RWPE2 (cell line): ENCODE data around the gene RAI14.

ENCODE experiments used
- ATAC-seq: fragments of 200-7000 bp; cut with Tn5 transposase; 3 replicates; pipeline ENCODE4 v1.9.1; 2021; ENCODE audit warnings: low read depth
- DNase-seq: peaks from one replicate; pipeline ENCODE4 v3.0.0-alpha.2; 2020; ENCODE audit warnings: low spot score
- H3K27ac ChIP-seq: fragments of 450-650 bp; 2 replicates; pipeline ENCODE4 v1.5.1; 2017; ENCODE audit warnings: mild to moderate bottlenecking; ENCODE audit not compliant: poor library complexity, severe bottlenecking
- H3K27me3 ChIP-seq: fragments of 250-450 bp; sonication (Bioruptor Pico); 2 replicates; pipeline ENCODE4 v1.5.1; 2021; ENCODE audit warnings: mild to moderate bottlenecking, moderate library complexity; ENCODE audit not compliant: insufficient read depth, poor library complexity, severe bottlenecking
- H3K36me3 ChIP-seq: fragments of 250-450 bp; sonication (Bioruptor Pico); 2 replicates; pipeline ENCODE4 v1.5.1; 2020; ENCODE audit warnings: low read depth, mild to moderate bottlenecking, moderate library complexity
- H3K4me1 ChIP-seq: fragments of 250-450 bp; sonication (Bioruptor Pico); 2 replicates; pipeline ENCODE4 v1.5.1; 2021; ENCODE audit warnings: mild to moderate bottlenecking, moderate library complexity; ENCODE audit not compliant: insufficient read depth, poor library complexity, severe bottlenecking
- H3K4me3 ChIP-seq: fragments of 250-450 bp; sonication (Bioruptor Pico); 2 replicates; pipeline ENCODE4 v1.5.1; 2021; ENCODE audit warnings: mild to moderate bottlenecking, moderate library complexity; ENCODE audit not compliant: severe bottlenecking
- H3K9me3 ChIP-seq: fragments of 250-450 bp; sonication (Bioruptor Pico); 2 replicates; pipeline ENCODE4 v1.5.1; 2021; ENCODE audit warnings: mild to moderate bottlenecking, moderate library complexity; ENCODE audit not compliant: severe bottlenecking
- TF ChIP-seq, protein P1 (sequence below): fragments of 450-650 bp; IDR thresholded peaks from one replicate; pipeline ENCODE4 v1.5.1; 2017; ENCODE audit warnings: mild to moderate bottlenecking, moderate library complexity; ENCODE audit not compliant: poor library complexity, severe bottlenecking

The RAI14 gene

DNA sequence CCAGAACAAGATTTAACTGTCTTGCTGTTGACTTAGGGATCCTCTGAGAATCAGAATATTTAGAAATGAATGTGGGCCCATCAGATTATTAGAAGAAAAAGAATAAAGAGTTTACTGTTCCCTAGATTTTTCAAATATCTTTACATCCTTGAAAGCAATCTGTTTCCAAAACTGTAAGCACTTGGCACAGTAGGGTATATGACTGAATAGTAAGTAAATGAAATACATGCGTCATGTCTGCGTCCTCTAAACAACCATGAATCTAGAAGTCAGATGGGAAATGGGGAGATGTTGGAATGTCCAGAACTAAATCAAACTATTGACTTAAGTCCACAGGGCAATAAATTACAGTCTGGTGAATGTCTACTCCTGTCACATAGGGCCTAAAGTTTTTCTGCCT is 209.0 kb downstream of the RAI14 start:
- H3K27me3 ChIP-seq, result no peaks in the 10 kb centered on the region
- no peaks in the 10 kb centered on the region for H3K9me3 ChIP-seq
- no peak for DNase-seq
- H3K36me3 ChIP-seq, result no peaks in the 10 kb centered on the region
- TF ChIP-seq, protein P1, sequence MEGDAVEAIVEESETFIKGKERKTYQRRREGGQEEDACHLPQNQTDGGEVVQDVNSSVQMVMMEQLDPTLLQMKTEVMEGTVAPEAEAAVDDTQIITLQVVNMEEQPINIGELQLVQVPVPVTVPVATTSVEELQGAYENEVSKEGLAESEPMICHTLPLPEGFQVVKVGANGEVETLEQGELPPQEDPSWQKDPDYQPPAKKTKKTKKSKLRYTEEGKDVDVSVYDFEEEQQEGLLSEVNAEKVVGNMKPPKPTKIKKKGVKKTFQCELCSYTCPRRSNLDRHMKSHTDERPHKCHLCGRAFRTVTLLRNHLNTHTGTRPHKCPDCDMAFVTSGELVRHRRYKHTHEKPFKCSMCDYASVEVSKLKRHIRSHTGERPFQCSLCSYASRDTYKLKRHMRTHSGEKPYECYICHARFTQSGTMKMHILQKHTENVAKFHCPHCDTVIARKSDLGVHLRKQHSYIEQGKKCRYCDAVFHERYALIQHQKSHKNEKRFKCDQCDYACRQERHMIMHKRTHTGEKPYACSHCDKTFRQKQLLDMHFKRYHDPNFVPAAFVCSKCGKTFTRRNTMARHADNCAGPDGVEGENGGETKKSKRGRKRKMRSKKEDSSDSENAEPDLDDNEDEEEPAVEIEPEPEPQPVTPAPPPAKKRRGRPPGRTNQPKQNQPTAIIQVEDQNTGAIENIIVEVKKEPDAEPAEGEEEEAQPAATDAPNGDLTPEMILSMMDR, result no peak
- no peak overlapping the region for H3K27ac ChIP-seq
- no peak overlapping the region for H3K4me3 ChIP-seq
- no peak for ATAC-seq
- H3K4me1 ChIP-seq, result no peaks in the 10 kb centered on the region

- no peaks in the 10 kb centered on the region for H3K9me3 ChIP-seq
- H3K4me1 ChIP-seq, result no peaks in the 10 kb centered on the region
- H3K4me3 ChIP-seq, result no peak overlapping the region
- H3K27ac ChIP-seq, result no peak overlapping the region
- no peaks in the 10 kb centered on the region for H3K36me3 ChIP-seq
- TF ChIP-seq, protein P1, result no peak
- H3K27me3 ChIP-seq, result no peaks in the 10 kb centered on the region
- DNase-seq (no peak), ATAC-seq (no peak)
Observed at GRCh38 chr5:34866989-34867471, 210.9 kb downstream of the RAI14 start.

DNA sequence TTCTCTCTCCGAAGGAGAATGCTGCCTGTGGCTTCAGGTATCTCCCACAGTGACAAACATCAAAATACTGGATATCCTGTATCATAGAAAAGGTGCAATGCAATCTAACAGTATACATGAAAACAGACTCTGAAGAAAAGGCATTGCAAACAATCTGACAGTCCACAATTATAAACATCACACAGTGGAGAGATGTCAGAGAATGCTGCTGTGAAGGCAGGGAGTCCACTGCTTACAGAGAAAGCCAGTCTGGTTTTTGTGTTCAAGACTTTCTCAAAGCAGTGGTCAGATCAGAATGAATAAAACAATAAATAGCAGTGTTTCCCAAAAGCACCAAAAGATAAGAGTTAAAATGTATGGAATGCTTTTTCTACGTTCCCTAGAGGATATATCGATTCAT is 211.5 kb downstream of the RAI14 start:
- Histone ChIP-seq H3K4me1 (no peaks in the 10 kb centered on the region), H3K4me3 (no peak overlapping the region), H3K27ac (no peak overlapping the region), H3K36me3 (no peaks in the 10 kb centered on the region), H3K9me3 (no peaks in the 10 kb centered on the region), H3K27me3 (no peaks in the 10 kb centered on the region)
- ATAC-seq, result no peak
- no peak for DNase-seq
- TF ChIP-seq, protein P1, result no peak

DNA sequence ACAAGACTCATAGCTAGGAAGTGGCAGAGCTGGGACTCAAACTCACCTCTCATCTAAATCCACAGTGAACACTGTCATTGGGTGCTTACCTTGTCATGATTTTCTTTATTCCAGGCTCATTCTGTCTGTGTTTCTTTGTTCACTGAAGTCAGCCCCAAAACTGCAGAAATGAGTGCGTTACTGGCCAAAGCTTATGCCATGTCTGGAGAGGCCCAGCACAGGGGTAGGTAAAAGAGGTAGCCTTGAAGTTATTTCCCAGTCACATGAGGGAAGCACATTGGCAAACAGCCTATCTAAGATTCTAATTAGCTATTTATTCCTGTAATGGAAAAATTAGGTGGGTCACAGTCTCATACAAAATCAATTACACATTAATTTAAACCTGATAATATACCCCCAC is 212.7 kb downstream of the RAI14 start:
- H3K27me3 ChIP-seq, result no peaks in the 10 kb centered on the region
- ATAC-seq (no peak), DNase-seq (no peak)
- no peaks in the 10 kb centered on the region for H3K36me3 ChIP-seq
- H3K4me1 ChIP-seq, result no peaks in the 10 kb centered on the region
- no peaks in the 10 kb centered on the region for H3K9me3 ChIP-seq
- TF ChIP-seq, protein P1, result no peak
- H3K27ac ChIP-seq, result no peak overlapping the region
- no peak overlapping the region for H3K4me3 ChIP-seq

DNA sequence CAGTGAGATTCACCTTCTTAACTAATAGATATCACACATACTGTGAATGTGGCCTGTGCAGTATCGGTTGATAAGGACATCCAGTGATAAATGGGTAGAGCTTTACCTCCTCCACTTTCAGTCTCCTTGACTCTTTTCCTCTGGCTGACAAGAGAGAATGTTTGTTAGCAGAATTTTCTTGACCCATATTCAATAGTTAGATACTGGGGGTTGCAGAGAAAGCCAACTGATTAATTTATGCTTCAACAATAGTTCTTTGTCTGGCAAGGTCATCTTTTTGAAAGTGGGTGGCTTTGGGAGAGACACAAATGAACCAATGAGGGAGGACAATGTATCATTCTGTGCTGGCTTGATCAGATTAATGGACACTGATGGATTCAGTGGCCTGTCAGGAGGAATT is 213.1 kb downstream of the RAI14 start:
- H3K4me1 ChIP-seq, result no peaks in the 10 kb centered on the region
- no peak overlapping the region for H3K4me3 ChIP-seq
- ATAC-seq (no peak), DNase-seq (no peak)
- no peaks in the 10 kb centered on the region for H3K36me3 ChIP-seq
- no peaks in the 10 kb centered on the region for H3K27me3 ChIP-seq
- H3K27ac ChIP-seq, result no peak overlapping the region
- H3K9me3 ChIP-seq, result no peaks in the 10 kb centered on the region
- TF ChIP-seq, protein P1, result no peak
